HG03460 (cell line): Measurements from ENCODE around the gene GPBP1.

ENCODE experiments used
- ATAC-seq: cut with Tn5 transposase; IDR thresholded peaks from one replicate; pipeline ENCODE4 v1.9.1; 2021; ENCODE audit not compliant: unreplicated experiment

Gene GPBP1

DNA sequence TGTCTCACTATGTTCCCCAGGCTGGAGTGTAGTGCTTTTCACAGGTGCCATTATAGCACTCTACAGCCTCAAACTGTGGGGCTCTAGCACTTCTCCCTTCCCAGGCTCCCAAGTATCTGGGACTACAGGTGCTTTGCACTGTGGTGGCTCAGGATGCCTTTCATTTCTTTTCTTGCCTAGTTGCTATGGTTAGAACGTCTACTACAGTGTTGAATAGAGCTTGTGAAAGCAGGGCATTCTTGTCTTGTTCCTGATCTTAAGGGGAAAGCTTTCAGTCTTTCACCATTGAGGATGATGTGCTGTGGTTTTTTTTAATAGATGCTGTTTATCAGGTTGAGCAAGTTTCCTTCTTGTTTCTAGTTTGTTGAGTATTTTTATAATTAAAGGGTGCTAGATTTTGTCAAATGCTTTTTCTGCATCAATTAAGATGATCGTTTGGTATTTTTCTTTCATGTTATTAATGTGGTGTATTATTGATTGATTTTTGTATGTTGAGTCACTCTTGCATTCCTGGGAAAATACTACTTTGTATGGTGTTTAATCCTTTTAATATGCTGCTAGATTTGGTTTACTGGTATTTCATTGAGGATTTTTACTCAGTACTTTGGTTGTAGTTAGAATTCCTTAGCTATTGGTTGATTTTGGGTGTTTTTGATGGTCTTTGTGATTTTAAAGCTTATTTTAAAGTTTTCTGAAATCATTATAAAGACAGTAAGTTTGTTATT is 35.6 kb downstream of the GPBP1 start:
- ATAC-seq: no peak

- ATAC-seq: no peak
Observed at GRCh38 chr5:57210633-57211032, 36.8 kb downstream of the GPBP1 start.

- ATAC-seq: no peak
Observed at GRCh38 chr5:57211039-57211438, 37.2 kb downstream of the GPBP1 start.

GRCh38 chr5:57215629-57216195 is 41.9 kb downstream of the GPBP1 start:
- no peak for ATAC-seq

DNA sequence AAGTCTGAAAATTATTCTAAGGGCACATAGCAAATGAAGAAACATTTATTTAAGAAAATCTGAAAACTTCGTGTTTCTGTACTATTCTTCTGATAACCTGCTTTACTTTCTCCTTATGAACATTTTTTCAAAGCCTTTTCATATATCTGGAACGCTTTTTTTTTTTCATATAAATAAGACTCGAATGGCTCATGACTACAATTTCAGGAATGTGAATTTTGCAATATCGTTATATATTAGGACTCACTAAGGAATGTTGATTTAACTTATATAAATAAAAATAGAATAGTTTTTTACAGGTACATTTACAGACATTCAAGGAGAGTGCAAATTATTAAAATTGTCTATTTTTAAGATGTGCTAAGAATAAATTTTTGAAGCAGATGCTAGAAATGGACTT is 42.9 kb downstream of the GPBP1 start:
- no peak for ATAC-seq

DNA sequence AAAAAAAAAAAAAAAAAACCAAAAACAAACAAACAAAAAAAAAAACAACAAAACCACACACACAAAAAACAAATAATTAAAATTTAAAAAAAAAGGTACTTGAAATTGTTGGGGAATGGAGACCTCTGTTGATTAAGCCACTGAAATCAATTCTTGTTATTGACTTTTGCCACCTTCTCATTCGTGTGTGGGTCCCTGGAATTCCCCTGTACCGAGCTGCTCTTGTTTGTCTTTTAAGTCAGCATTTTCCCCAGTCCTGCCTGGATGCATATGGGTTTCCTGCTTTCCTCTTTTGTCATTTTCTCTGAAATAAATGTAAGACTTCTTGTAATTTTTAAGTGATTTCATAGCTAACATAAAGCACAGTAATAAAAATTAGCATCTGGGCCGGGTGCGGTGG is 45.5 kb downstream of the GPBP1 start:
- ATAC-seq: no peak

GRCh38 chr5:57221049-57221568 is 47.2 kb downstream of the GPBP1 start:
- ATAC-seq: no peak

DNA sequence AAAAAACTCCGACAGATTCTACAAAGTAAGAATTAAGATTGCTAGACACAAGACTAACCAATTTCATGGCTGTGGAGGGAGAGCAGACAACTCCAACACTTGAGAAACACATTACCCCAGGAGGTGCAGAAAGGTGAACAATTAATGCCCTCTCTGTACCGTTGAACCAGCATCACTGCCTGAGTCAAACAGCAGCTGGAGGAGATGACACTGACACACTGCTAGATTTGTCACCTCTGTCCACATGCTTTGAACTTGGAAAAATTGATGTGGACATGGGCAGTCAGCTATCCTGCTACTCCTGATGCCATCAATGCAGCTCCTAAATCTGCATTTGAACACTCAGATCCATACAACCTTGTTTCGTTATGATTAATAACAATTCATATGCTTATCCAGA is 51.7 kb downstream of the GPBP1 start:
- no peak for ATAC-seq

GRCh38 chr5:57229313-57229712 is 55.5 kb downstream of the GPBP1 start:
- no peak for ATAC-seq

- no peak for ATAC-seq
Observed at GRCh38 chr5:57231607-57232006, 57.7 kb downstream of the GPBP1 start.

DNA sequence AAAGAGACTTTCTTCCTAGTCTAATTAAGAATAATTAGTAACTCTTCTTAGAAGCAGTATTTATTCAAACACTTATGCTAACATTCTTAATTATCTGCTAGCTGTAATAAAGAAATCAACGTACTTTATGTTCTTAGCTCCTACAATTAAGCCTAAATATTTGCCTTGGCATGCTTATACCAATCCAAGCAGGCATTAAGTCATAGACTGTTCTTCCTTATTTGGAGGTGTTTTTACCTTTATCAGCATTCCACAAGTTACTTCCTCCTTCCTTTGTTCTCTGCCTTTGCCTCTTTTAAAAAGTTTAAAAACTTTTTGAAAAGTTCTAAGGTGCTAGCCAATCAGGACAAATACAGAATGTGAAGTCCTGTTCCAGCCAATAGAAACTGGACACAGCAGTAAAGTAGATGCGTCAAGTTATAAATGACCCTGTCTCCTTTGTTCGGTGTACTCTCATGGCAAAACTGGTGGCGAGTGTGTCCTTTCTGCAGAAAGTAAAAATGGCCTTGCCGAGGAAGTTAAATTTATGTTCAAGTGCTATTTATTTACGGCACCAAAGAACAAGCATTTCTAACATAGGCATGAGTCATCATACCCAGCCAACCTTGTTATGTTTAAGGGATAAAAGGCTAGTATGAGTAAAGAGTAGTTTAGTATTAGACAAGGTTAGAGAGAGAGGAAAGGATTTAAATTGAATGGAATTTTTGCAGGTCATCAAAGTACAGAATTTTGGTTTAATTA is 58.6 kb downstream of the GPBP1 start:
- ATAC-seq: no peak

GRCh38 chr5:57243286-57244137 is 69.7 kb downstream of the GPBP1 start:
- ATAC-seq: peak; percentile 91

DNA sequence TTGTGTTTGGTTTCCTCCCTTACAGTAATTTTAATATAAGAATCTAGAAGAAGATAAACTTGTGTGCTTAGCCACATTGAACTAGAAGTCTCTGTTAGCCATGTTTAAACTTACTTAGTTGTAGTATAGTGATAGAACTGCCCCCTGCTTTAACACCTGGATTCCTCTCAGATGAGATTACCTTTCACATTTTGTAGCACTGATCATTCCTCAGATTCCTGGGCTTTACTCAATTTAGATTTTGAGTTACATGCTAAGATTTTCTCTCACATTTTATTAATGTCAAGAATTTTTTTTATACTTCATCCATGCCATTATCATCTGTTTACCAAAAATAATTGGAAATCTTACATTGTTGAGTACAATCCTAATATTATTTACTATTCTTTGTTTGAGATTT is 70.5 kb downstream of the GPBP1 start:
- ATAC-seq: no peak

- ATAC-seq: no peak
Observed at GRCh38 chr5:57246426-57246825, 72.6 kb downstream of the GPBP1 start.

GRCh38 chr5:57247765-57248164 is 73.9 kb downstream of the GPBP1 start:
- ATAC-seq: no peak

DNA sequence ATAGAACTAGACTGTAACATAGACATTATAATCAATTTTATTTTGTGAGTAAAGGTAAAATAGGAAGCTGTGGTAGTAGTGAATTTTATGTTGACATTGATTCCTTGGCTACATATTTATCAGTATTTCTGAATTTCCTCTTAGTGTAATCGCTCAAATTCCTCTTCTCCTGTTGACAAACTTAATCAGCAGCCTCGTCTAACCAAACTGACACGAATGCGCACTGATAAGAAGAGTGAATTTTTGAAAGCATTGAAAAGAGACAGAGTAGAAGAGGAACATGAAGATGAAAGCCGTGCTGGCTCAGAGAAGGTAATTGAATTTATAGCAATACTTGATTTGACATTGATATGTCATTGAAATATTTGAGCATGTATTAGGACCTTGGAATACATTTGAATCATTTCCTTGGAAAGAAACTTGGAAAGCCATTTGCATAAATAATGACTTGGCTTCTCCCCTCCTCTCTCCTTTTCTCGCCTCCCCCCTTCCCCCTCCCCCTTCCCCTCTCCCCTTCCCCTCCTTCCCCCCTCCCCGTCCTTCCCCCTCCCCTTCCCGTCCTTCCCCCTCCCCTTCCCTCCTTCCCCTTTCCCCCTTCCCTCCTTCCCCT is 75.5 kb downstream of the GPBP1 start:
- ATAC-seq: no peak

- no peak for ATAC-seq
Observed at GRCh38 chr5:57258052-57258451, 84.2 kb downstream of the GPBP1 start.

DNA sequence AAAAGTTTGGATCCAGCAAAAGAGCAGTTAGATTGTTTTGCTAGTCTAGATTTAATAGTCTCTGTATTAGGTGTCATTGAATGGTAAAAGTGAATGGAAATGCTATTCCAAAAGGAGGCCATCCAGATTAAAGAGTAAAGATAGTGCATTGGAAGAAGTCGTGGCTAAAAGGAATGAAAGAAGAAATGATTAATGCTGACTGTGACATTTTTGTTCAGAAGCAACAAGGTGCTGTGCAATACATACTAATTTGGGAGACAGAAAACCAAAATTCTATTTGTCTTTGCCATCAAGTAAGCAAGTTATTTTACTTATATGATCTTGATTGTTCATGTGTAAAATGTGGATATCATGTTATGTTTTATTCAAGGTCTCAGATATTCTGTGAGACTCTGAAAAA is 85.1 kb downstream of the GPBP1 start:
- no peak for ATAC-seq

GRCh38 chr5:57259704-57260103 is 85.8 kb downstream of the GPBP1 start:
- no peak for ATAC-seq

DNA sequence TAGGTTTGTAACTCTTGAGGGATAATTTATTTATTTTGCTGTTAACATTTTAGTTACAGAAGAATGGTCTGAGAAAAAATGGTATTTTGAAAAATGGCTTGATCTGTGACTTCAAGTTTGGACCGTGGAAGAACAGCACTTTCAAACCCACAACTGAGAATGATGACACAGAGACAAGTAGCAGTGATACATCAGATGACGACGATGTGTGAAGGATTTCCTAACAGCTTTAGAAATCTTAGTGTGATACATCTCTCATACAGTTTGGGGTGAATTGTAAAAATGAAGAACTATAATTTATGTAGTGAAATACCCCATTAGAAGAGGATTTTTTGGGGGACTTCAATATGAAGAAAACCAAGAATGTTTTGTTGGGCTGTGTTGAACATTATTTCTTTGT is 88.7 kb downstream of the GPBP1 start:
- no peak for ATAC-seq

- ATAC-seq: no peak
Observed at GRCh38 chr5:57267805-57268204, 93.9 kb downstream of the GPBP1 start.
